HCT116 (cell line): ENCODE results near the gene SUSD6. TPM values are rescaled to one million over a fixed set of nuclear protein-coding genes. Genes with fewer than 3 reads are reported as not detected.

ENCODE experiments used
- ATAC-seq: fragments of 200-7000 bp; cut with Tn5 transposase; 2 replicates; pipeline ENCODE4 v1.9.1; 2020; ENCODE audit warnings: mild to moderate bottlenecking, moderate library complexity
- BruUV-seq: library from RNA; stranded (reverse); fragments of 400-500 nt; replicated peaks from 2 replicates; lab custom pipeline; 2021; lab: Mats Ljungman, UMichigan
- CTCF ChIA-PET: fragments of 300-600 bp; sonication (Branson Sonifier 250); formaldehyde crosslinking; loops from one replicate; lab custom pipeline; 2021; ENCODE audit warnings: antibody characterized with exemption; lab: Charles Lee
- POLR2A ChIA-PET: fragments of 300-600, 350-600 bp; sonication (Branson Sonifier 250); formaldehyde crosslinking; loops from one replicate; lab custom pipeline; 2021; ENCODE audit warnings: antibody characterized with exemption; lab: Charles Lee
- RAD21 ChIA-PET, 2 experiments: fragments of 300-600 bp; sonication (Branson Sonifier 250); formaldehyde crosslinking; loops; one replicate each; lab custom pipeline; 2023; ENCODE audit warnings: low total read pairs in 2 of 2; ENCODE audit not compliant: uncharacterized antibody in 2 of 2, unreplicated experiment in 2 of 2, low non-redundant PET in 1 of 2; lab: Charles Lee
- DNase-seq: peaks from one replicate; pipeline ENCODE4 v3.0.0-alpha.2; 2010; ENCODE audit warnings: low read depth, low spot score
- H2AFZ ChIP-seq: fragments of 200-600 bp; shearing (Covaris generic), sonication (generic); 2 replicates; pipeline ENCODE4 v1.6.1; 2017; ENCODE audit warnings: low read depth, mixed run types, mixed read lengths, antibody characterized with exemption, low read length; ENCODE audit not compliant: poor library complexity, severe bottlenecking
- H3K27ac ChIP-seq: 2 replicates; pipeline ENCODE4 v1.5.1; 2012; ENCODE audit warnings: low read depth, low read length
- H3K27me3 ChIP-seq: fragments of 200-600 bp; sonication (generic); 2 replicates; pipeline ENCODE4 v1.6.1; 2016; ENCODE audit warnings: mixed run types, low read length, mixed read lengths; ENCODE audit not compliant: insufficient read depth
- H3K36me3 ChIP-seq, 2 experiments: fragments of 200-500 bp in 1 of 2; fragments of 200-600 bp in 1 of 2; sonication (Bioruptor generic) in 1 of 2; sonication (generic) in 1 of 2; 2 replicates each; pipeline versions ENCODE4 v1.5.1 to v1.6.1; 2014 to 2016; ENCODE audit warnings: low read length in 2 of 2, inconsistent platforms in 1 of 2, mixed read lengths in 1 of 2, mixed run types in 1 of 2; ENCODE audit not compliant: insufficient read depth in 2 of 2, control insufficient read depth in 1 of 2
- H3K4me1 ChIP-seq, 2 experiments: fragments of 200-600 bp in 1 of 2; sonication (generic) in 1 of 2; 2 replicates each; pipeline versions ENCODE4 v1.5.1 to v1.6.1; 2012 to 2017; ENCODE audit warnings: low read length in 2 of 2, inconsistent platforms in 1 of 2, mild to moderate bottlenecking in 1 of 2, mixed read lengths in 1 of 2, mixed run types in 1 of 2, moderate library complexity in 1 of 2; ENCODE audit not compliant: insufficient read depth in 2 of 2, control insufficient read depth in 1 of 2
- H3K4me2 ChIP-seq: fragments of 200-600 bp; sonication (generic); 2 replicates; pipeline ENCODE4 v1.6.1; 2017; ENCODE audit warnings: mixed run types, low read length, mixed read lengths
- H3K4me3 ChIP-seq, 2 experiments: fragments of 200-600 bp in 1 of 2; sonication (generic) in 1 of 2; replicated peaks in 1 of 2; 2 replicates each; pipeline ENCODE4 v1.5.1; 2011 to 2016; ENCODE audit warnings: low read length in 2 of 2, control low read depth in 1 of 2, low read depth in 1 of 2, mild to moderate bottlenecking in 1 of 2, mixed read lengths in 1 of 2, mixed run types in 1 of 2
- H3K79me2 ChIP-seq: fragments of 200-600 bp; sonication (generic); 2 replicates; pipeline ENCODE4 v1.6.1; 2017; ENCODE audit warnings: mild to moderate bottlenecking, mixed run types, low read length, moderate library complexity, mixed read lengths; ENCODE audit not compliant: insufficient read depth
- H3K9ac ChIP-seq: fragments of 200-600 bp; sonication (generic); 2 replicates; pipeline ENCODE4 v1.6.1; 2016; ENCODE audit warnings: low read length, mixed read lengths
- H3K9me2 ChIP-seq: fragments of 200-600 bp; sonication (generic), shearing (Covaris generic); 2 replicates; pipeline ENCODE4 v1.6.1; 2017; ENCODE audit warnings: mixed run types, mild to moderate bottlenecking, moderate library complexity; ENCODE audit not compliant: insufficient read depth
- H3K9me3 ChIP-seq, 2 experiments: fragments of 200-500 bp in 1 of 2; fragments of 200-600 bp in 1 of 2; sonication (Bioruptor generic) in 1 of 2; sonication (generic) in 1 of 2; 2 replicates each; pipeline ENCODE4 v1.6.1; 2014 to 2017; ENCODE audit warnings: low read length in 2 of 2, mixed read lengths in 2 of 2, inconsistent platforms in 1 of 2, low read depth in 1 of 2, mild to moderate bottlenecking in 1 of 2, mixed run types in 1 of 2, moderate library complexity in 1 of 2; ENCODE audit not compliant: control insufficient read depth in 1 of 2, insufficient read depth in 1 of 2
- H4K20me1 ChIP-seq: fragments of 200-600 bp; sonication (generic), shearing (Covaris generic); 2 replicates; pipeline ENCODE4 v1.6.1; 2017; ENCODE audit warnings: mixed run types, mild to moderate bottlenecking, moderate library complexity; ENCODE audit not compliant: insufficient read depth
- CBX3 ChIP-seq: IDR thresholded peaks from 2 replicates; pipeline ENCODE4 v1.6.1; 2012; ENCODE audit warnings: low read depth
- CEBPB ChIP-seq: IDR thresholded peaks from 2 replicates; pipeline ENCODE4 v1.6.1; 2012; ENCODE audit warnings: low read depth
- ELF1 ChIP-seq: IDR thresholded peaks from 2 replicates; pipeline ENCODE4 v1.6.1; 2012; ENCODE audit warnings: low read depth, borderline replicate concordance
- EZH2 ChIP-seq: fragments of 200-600 bp; sonication (generic); IDR thresholded peaks from 2 replicates; pipeline ENCODE4 v1.6.1; 2017; ENCODE audit warnings: antibody characterized with exemption, mixed run types
- EZH2phosphoT487 ChIP-seq: fragments of 200-600 bp; IDR thresholded peaks from 2 replicates; pipeline ENCODE4 v1.6.1; 2018; ENCODE audit warnings: antibody characterized with exemption, borderline replicate concordance
- FOSL1 ChIP-seq: IDR thresholded peaks from 2 replicates; pipeline ENCODE4 v1.6.1; 2012; ENCODE audit warnings: low read depth
- JUND ChIP-seq: IDR thresholded peaks from 2 replicates; pipeline ENCODE4 v1.6.1; 2012
- SP1 ChIP-seq: IDR thresholded peaks from 2 replicates; pipeline ENCODE4 v1.6.1; 2012; ENCODE audit warnings: low read depth
- SRF ChIP-seq: IDR thresholded peaks from 2 replicates; pipeline ENCODE4 v1.6.1; 2012; ENCODE audit warnings: low read depth
- TCF7L2 ChIP-seq: IDR thresholded peaks from 2 replicates; pipeline ENCODE4 v1.7.0; 2011; ENCODE audit warnings: borderline replicate concordance, inconsistent platforms; ENCODE audit not compliant: insufficient read depth, insufficient read length; ENCODE audit errors: extremely low read depth
- ZFX ChIP-seq: fragments of 450-650 bp; IDR thresholded peaks from 2 replicates; pipeline ENCODE4 v1.6.1; 2017
- ZNF274 ChIP-seq: fragments of 200-500 bp; sonication (Bioruptor generic); IDR thresholded peaks from 2 replicates; pipeline ENCODE4 v1.6.1; 2014; ENCODE audit warnings: mild to moderate bottlenecking, low read depth, low read length, inconsistent platforms
- intact Hi-C: fragments of 100-400 bp; cut with micrococcal nuclease; formaldehyde crosslinking; loops from 2 replicates; pipeline ENCODE4 v1.10.0; 2022
- total RNA-seq: library from RNA; stranded (reverse); gene quantifications from one replicate; pipeline ENCODE4 v1.2.1, GENCODE V29; 2021; ENCODE audit not compliant: unreplicated experiment
- TF ChIP-seq, protein P1 (sequence below): IDR thresholded peaks from 2 replicates; pipeline ENCODE4 v1.6.1; 2011; ENCODE audit warnings: mild to moderate bottlenecking, low read length, moderate library complexity; ENCODE audit not compliant: insufficient replicate concordance; ENCODE audit errors: extremely low read depth
- TF ChIP-seq, protein P2 (sequence below): IDR thresholded peaks from 2 replicates; pipeline ENCODE4 v1.6.1; 2012; ENCODE audit warnings: low read depth
- TF ChIP-seq, protein P3 (sequence below): IDR thresholded peaks from 2 replicates; pipeline ENCODE4 v1.6.1; 2012
- TF ChIP-seq, protein P4 (sequence below): IDR thresholded peaks from 2 replicates; pipeline ENCODE4 v1.6.1; 2012

The SUSD6 gene
- total RNA-seq, 1 experiment from 2014 or later, result 6.4 TPM

DNA sequence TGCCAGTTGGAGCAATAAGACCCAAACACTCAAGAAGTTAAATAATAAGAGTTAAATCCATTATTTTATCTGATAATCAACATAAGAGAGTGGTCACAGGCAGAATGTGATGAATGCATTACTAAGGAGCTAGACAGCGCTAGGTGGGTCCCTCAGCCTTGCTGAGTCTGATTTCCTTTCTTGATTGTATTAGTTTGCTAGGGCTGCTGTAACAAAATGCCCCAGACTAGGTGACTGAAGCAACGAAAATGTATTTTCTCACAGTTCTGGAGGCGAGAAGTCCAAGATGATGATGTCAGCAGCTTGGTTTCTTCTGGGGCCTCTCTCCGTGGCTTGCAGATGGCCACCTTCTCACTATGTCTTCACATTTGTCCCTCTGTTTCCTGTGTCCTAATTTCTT lies 28.6 kb upstream of the SUSD6 start:
- Histone ChIP-seq H3K4me2 (no peak overlapping the region), H3K9me2 (no peaks in the 10 kb centered on the region), H3K9me3 (no peaks in the 10 kb centered on the region), H3K79me2 (no peaks in the 10 kb centered on the region), H4K20me1 (no peaks in the 10 kb centered on the region), H2AFZ (no peak overlapping the region), H3K4me3 (no peak overlapping the region), H3K9ac (no peak overlapping the region), H3K4me1 (no peaks in the 10 kb centered on the region), H3K27me3 (no peaks in the 10 kb centered on the region), H3K27ac (no peak overlapping the region), H3K36me3 (no peaks in the 10 kb centered on the region)
- POLR2A ChIA-PET, result no interaction called here
- intact Hi-C loops, result no loop called here
- ATAC-seq (no peak), DNase-seq (no peak)
- CTCF ChIA-PET, result interaction anchor here (1.2 kb wide), 1 partner anchor 144 kb away, joined by 6 read pairs; no protein-coding TSS in a partner anchor
- RAD21 ChIA-PET, result no interaction called here
- BruUV-seq, result no TSS peak
- TF ChIP-seq CBX3 (no peak), JUND (no peak), ELF1 (no peak), EZH2 (no peak), TCF7L2 (no peak), ZFX (no peak), EZH2phosphoT487 (no peak), CEBPB (no peak), FOSL1 (no peak), SP1 (no peak), SRF (no peak), ZNF274 (no peak)
- TF ChIP-seq, protein P1, sequence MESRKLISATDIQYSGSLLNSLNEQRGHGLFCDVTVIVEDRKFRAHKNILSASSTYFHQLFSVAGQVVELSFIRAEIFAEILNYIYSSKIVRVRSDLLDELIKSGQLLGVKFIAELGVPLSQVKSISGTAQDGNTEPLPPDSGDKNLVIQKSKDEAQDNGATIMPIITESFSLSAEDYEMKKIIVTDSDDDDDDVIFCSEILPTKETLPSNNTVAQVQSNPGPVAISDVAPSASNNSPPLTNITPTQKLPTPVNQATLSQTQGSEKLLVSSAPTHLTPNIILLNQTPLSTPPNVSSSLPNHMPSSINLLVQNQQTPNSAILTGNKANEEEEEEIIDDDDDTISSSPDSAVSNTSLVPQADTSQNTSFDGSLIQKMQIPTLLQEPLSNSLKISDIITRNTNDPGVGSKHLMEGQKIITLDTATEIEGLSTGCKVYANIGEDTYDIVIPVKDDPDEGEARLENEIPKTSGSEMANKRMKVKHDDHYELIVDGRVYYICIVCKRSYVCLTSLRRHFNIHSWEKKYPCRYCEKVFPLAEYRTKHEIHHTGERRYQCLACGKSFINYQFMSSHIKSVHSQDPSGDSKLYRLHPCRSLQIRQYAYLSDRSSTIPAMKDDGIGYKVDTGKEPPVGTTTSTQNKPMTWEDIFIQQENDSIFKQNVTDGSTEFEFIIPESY, result no peak
- TF ChIP-seq, protein P2, sequence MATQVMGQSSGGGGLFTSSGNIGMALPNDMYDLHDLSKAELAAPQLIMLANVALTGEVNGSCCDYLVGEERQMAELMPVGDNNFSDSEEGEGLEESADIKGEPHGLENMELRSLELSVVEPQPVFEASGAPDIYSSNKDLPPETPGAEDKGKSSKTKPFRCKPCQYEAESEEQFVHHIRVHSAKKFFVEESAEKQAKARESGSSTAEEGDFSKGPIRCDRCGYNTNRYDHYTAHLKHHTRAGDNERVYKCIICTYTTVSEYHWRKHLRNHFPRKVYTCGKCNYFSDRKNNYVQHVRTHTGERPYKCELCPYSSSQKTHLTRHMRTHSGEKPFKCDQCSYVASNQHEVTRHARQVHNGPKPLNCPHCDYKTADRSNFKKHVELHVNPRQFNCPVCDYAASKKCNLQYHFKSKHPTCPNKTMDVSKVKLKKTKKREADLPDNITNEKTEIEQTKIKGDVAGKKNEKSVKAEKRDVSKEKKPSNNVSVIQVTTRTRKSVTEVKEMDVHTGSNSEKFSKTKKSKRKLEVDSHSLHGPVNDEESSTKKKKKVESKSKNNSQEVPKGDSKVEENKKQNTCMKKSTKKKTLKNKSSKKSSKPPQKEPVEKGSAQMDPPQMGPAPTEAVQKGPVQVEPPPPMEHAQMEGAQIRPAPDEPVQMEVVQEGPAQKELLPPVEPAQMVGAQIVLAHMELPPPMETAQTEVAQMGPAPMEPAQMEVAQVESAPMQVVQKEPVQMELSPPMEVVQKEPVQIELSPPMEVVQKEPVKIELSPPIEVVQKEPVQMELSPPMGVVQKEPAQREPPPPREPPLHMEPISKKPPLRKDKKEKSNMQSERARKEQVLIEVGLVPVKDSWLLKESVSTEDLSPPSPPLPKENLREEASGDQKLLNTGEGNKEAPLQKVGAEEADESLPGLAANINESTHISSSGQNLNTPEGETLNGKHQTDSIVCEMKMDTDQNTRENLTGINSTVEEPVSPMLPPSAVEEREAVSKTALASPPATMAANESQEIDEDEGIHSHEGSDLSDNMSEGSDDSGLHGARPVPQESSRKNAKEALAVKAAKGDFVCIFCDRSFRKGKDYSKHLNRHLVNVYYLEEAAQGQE, result no peak
- TF ChIP-seq, protein P3, sequence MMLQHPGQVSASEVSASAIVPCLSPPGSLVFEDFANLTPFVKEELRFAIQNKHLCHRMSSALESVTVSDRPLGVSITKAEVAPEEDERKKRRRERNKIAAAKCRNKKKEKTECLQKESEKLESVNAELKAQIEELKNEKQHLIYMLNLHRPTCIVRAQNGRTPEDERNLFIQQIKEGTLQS, result no peak
- TF ChIP-seq, protein P4, sequence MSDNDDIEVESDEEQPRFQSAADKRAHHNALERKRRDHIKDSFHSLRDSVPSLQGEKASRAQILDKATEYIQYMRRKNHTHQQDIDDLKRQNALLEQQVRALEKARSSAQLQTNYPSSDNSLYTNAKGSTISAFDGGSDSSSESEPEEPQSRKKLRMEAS, result no peak
- TF ChIP-seq, all 23 proteins: peak for 0
